Parathyroid adenoma (tissue), 2 donors: ENCODE results near the gene SEPHS2.

Source experiments
- H2AFZ ChIP-seq: fragments of 300-600 bp; sonication (generic); one replicate; pipeline ENCODE4 v1.7.0; 2017; ENCODE audit warnings: antibody characterized with exemption, mild to moderate bottlenecking
- H3K27ac ChIP-seq: fragments of 300-600 bp; sonication (generic); one replicate; pipeline ENCODE4 v1.7.0; 2017
- H3K27me3 ChIP-seq: fragments of 300-600 bp; sonication (generic); one replicate; pipeline ENCODE4 v1.7.0; 2017; ENCODE audit warnings: low read length; ENCODE audit not compliant: control insufficient read depth, insufficient read depth
- H3K36me3 ChIP-seq: fragments of 300-600 bp; sonication (generic); one replicate; pipeline ENCODE4 v1.7.0; 2017; ENCODE audit warnings: low read length; ENCODE audit not compliant: control insufficient read depth, insufficient read depth
- H3K4me1 ChIP-seq: fragments of 300-600 bp; sonication (generic); one replicate; pipeline ENCODE4 v1.7.0; 2017; ENCODE audit warnings: control low read depth
- H3K4me2 ChIP-seq: fragments of 300-600 bp; sonication (generic); one replicate; pipeline ENCODE4 v1.7.0; 2017; ENCODE audit warnings: low read length
- H3K4me3 ChIP-seq: fragments of 300-600 bp; sonication (generic); one replicate; pipeline ENCODE4 v1.7.0; 2017; ENCODE audit warnings: low read depth, low read length
- H3K79me2 ChIP-seq: fragments of 300-600 bp; sonication (generic); one replicate; pipeline ENCODE4 v1.7.0; 2017; ENCODE audit warnings: control low read depth
- H3K9ac ChIP-seq: fragments of 300-600 bp; sonication (generic); one replicate; pipeline ENCODE4 v1.7.0; 2017; ENCODE audit warnings: mild to moderate bottlenecking
- H3K9me3 ChIP-seq: fragments of 300-600 bp; sonication (generic); one replicate; pipeline ENCODE4 v1.7.0; 2017; ENCODE audit warnings: low read length; ENCODE audit not compliant: control insufficient read depth
- TF ChIP-seq, protein P1 (sequence below): fragments of 300-600 bp; sonication (generic); IDR thresholded peaks from one replicate; pipeline ENCODE4 v1.7.0; 2017; ENCODE audit warnings: antibody characterized with exemption, mild to moderate bottlenecking
- donor health status: primary hyperparathyroidism.

Gene SEPHS2

DNA sequence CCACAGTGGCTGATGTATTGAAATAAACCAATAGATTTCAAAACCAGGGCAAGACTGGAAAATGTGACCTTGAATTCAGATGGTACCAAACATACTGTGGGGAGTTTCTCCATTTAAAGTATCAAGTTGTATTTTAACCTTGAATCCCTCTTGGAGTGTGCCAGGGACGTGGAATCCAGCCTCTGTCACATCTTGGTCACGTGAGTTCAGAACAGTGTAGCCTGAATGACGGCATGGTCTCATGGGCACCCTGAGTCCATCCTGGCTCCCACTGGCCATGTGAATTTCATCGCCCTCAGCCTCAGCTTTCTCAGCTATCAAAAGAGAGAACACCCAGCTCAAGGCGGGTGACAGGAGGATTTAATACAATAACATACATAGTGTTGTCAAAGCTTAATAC, 31.5 kb downstream of the SEPHS2 start:
- Histone ChIP-seq H3K4me1 (peaks cover 17% of the 10 kb centered on the region), H3K36me3 (no peaks in the 10 kb centered on the region), H3K27ac (no peak overlapping the region), H3K27me3 (no peaks in the 10 kb centered on the region), H3K9me3 (no peaks in the 10 kb centered on the region), H2AFZ (no peak overlapping the region), H3K4me2 (no peak overlapping the region), H3K9ac (no peak overlapping the region), H3K4me3 (no peak overlapping the region), H3K79me2 (peaks cover 9% of the 10 kb centered on the region)
- TF ChIP-seq, protein P1, sequence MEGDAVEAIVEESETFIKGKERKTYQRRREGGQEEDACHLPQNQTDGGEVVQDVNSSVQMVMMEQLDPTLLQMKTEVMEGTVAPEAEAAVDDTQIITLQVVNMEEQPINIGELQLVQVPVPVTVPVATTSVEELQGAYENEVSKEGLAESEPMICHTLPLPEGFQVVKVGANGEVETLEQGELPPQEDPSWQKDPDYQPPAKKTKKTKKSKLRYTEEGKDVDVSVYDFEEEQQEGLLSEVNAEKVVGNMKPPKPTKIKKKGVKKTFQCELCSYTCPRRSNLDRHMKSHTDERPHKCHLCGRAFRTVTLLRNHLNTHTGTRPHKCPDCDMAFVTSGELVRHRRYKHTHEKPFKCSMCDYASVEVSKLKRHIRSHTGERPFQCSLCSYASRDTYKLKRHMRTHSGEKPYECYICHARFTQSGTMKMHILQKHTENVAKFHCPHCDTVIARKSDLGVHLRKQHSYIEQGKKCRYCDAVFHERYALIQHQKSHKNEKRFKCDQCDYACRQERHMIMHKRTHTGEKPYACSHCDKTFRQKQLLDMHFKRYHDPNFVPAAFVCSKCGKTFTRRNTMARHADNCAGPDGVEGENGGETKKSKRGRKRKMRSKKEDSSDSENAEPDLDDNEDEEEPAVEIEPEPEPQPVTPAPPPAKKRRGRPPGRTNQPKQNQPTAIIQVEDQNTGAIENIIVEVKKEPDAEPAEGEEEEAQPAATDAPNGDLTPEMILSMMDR, result no peak

DNA sequence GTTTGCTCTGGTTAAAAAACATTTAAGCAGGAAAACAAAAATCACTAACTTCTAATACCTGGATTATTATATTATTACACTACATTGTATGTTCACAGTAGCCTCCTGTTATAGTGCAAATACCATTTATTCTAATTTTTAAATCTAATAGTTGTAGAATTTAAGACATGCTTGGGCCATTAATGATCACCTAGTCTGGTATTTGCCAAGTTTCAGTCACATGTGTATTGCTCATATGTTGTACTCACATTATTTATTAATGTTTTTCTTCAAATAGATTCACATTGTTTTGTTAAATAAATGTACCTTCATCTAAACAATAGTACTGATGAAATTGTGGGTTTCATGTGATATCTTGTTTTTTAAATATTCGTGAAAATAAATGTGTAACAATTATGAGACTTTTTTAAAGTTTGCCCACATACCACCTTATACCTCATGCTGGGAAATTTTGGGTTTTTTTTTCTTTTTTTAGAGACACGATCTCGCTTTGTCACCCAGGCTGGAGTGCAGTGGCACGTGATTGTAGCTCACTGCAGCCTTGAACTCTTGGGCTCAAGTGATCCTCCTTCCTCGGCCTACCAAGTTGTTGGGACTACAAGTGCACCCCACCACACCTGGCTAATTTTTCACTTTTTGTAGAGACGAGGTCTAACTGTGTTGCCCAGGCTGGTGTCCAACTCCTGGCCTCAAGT, 32.4 kb downstream of the SEPHS2 start:
- TF ChIP-seq, protein P1, result no peak
- Histone ChIP-seq H3K4me2 (no peak overlapping the region), H3K9me3 (no peaks in the 10 kb centered on the region), H3K27me3 (no peaks in the 10 kb centered on the region), H3K9ac (no peak overlapping the region), H2AFZ (no peak overlapping the region), H3K4me1 (peaks cover 19% of the 10 kb centered on the region), H3K36me3 (no peaks in the 10 kb centered on the region), H3K27ac (no peak overlapping the region), H3K4me3 (no peak overlapping the region), H3K79me2 (peaks cover 9% of the 10 kb centered on the region)

DNA sequence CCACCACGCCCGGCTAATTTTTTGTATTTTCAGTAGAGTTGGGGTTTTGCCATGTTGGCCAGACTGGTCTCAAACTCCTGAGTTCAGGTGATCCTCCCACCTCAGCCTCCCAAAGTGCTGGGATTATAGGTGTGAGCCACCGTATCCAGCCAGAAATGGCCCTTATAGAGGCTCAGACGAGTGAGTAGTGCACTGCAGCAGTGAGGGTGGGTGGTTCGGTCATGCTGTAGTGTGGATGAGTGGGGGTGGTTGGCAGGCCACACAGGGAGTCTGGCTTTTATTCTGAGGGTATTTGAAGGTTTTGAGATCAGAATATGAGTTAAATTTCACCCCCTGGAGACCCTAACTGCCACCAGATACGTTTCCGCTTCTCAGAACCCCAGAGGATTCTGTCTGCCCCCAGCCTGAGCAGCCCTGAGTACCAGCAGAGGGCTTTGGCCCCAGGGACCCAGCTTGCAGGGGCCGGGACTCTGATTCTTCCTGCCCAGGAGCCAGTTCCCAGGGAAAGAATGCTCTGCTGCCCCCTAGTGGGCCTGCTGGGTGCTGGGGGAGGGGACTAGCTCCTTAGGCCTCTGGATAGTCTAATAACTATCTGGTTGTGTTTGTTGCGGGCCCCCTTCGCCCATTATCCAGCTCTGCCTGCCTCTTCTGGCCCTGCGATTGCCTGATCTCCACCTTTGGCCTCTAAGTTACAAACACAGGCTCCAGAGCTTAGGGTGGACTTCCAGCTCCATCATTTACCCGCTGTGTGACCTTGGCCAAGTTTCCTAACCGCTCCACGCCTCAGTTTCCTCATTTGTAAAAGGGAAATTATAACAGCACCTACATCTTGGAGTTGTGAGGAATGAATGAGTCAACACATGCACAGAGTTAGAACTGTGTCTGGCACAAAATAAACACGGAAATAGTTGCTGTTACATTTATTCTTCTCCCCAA, 36.3 kb downstream of the SEPHS2 start:
- TF ChIP-seq, protein P1, result peak; percentile 94
- Histone ChIP-seq H3K4me3 (peak overlapping the region; percentile 36), H3K4me1 (peaks cover 12% of the 10 kb centered on the region), H3K36me3 (no peaks in the 10 kb centered on the region), H3K9me3 (no peaks in the 10 kb centered on the region), H3K4me2 (peak overlapping the region; percentile 60), H3K79me2 (peaks cover 9% of the 10 kb centered on the region), H3K27me3 (no peaks in the 10 kb centered on the region), H3K27ac (peak overlapping the region; percentile 34), H3K9ac (no peak overlapping the region), H2AFZ (peak overlapping the region; percentile 47)

DNA sequence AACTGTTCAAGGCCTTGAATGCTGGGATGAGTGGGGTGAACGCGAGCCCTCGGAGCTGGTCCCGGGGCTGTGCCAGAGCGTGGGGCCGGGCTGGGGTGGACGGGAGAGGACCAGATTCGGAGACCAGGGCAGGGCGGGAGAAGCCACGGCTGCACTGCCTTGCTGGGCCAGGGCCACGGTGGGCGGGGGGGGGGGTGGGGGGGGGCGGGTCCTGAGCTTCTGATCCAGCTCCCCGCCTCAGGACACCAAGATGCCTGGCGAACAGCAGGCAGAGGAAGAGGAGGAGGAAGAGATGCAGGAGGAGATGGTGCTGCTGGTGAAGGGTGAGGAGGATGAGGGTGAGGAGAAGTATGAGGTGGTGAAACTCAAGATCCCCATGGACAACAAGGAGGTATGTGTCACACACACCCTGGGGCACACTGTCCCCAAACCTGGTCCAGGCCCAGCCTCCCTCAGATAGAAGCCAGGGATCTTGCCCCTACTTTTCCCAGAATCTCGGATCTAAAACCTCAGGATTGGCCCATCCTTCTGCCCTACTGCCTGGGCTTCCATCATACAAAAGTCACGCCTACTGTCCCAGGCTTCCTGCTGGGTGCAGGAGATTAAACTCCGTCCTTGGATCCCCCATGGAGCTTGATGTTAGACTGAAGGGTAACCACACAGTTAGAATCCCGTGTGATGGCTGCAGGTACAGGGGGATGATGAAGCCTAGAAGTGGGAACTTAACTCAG, 37.7 kb downstream of the SEPHS2 start:
- peak overlapping the region; percentile 89 for H3K4me2 ChIP-seq
- H2AFZ ChIP-seq, result peak overlapping the region; percentile 94
- peaks cover 9% of the 10 kb centered on the region for H3K79me2 ChIP-seq
- TF ChIP-seq, protein P1, result no peak
- no peaks in the 10 kb centered on the region for H3K9me3 ChIP-seq
- H3K27ac ChIP-seq, result peak overlapping the region; percentile 84
- no peaks in the 10 kb centered on the region for H3K27me3 ChIP-seq
- peak overlapping the region; percentile 69 for H3K4me3 ChIP-seq
- peaks cover 12% of the 10 kb centered on the region for H3K4me1 ChIP-seq
- peak overlapping the region; percentile 58 for H3K9ac ChIP-seq
- H3K36me3 ChIP-seq, result no peaks in the 10 kb centered on the region
